Astrocyte (in vitro differentiated cells and primary cell): ENCODE measurements around the gene CNN3.

ENCODE experiments used
- CTCF ChIP-seq: IDR thresholded peaks from 2 replicates; pipeline ENCODE4 v1.5.1; 2011; ENCODE audit warnings: low read depth, mild to moderate bottlenecking, inconsistent platforms, low read length, moderate library complexity; ENCODE audit not compliant: insufficient read depth
- EZH2 ChIP-seq: IDR thresholded peaks from 2 replicates; pipeline ENCODE4 v1.6.1; 2012; ENCODE audit warnings: mild to moderate bottlenecking, low read length, inconsistent platforms; ENCODE audit not compliant: insufficient read depth

- TF ChIP-seq CTCF (no peak), EZH2 (no peak)
Measured at GRCh38 chr1:94947437-94947836, 20.5 kb upstream of the CNN3 start.
